Choroid plexus epithelial cell (primary cell): ENCODE data around the gene PILRB.
"Not testable (repeated sequence)": the region's sequence is repeated elsewhere in the genome, so short reads cannot be mapped to it uniquely, and the experiment has no call there.

Source experiments
- DNase-seq: peaks from one replicate; pipeline ENCODE4 v3.0.0-alpha.2; 2010; ENCODE audit warnings: low read depth
- H3K4me3 ChIP-seq: 2 replicates; pipeline ENCODE4 v1.5.1; 2011; ENCODE audit warnings: low read depth, mild to moderate bottlenecking, control low read depth, low read length, moderate library complexity
- CTCF ChIP-seq: conservative IDR thresholded peaks from 2 replicates; pipeline ENCODE4 v1.5.1; 2011; ENCODE audit warnings: low read depth, mild to moderate bottlenecking, control low read depth, inconsistent platforms, low read length, moderate library complexity

PILRB gene

GRCh38 chr7:100353685-100354330, 4.1 kb upstream of the PILRB start:
- no peak for TF ChIP-seq CTCF
- no peak overlapping the region for H3K4me3 ChIP-seq
- DNase-seq: no peak

- no peak for TF ChIP-seq CTCF
- no peak for DNase-seq
- no peak overlapping the region for H3K4me3 ChIP-seq
These were observed 1.4 kb upstream of the PILRB start for GRCh38 chr7:100356416-100357068.

- DNase-seq: no peak
- no peak overlapping the region for H3K4me3 ChIP-seq
- no peak for TF ChIP-seq CTCF
These were observed 771 bp upstream of the PILRB start for GRCh38 chr7:100357131-100357561.

DNA sequence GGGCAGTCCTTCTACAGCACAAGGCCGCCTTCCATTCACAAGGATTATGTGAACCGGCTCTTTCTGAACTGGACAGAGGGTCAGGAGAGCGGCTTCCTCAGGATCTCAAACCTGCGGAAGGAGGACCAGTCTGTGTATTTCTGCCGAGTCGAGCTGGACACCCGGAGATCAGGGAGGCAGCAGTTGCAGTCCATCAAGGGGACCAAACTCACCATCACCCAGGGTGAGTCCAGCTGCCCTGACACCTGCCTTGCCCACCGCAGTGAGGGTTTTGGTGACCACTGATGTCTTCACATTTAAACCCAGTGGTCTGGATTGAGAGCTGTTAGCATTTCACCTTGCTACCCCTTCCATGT, 918 bp downstream of the PILRB start:
- no peak overlapping the region for H3K4me3 ChIP-seq
- TF ChIP-seq CTCF: no peak
- DNase-seq: no peak

- TF ChIP-seq CTCF: no peak
- DNase-seq: no peak
- H3K4me3 ChIP-seq: no peak overlapping the region
These were observed 2.4 kb downstream of the PILRB start for GRCh38 chr7:100360135-100360854.

GRCh38 chr7:100363098-100363497, 5.2 kb downstream of the PILRB start:
- TF ChIP-seq CTCF: no peak
- no peak for DNase-seq
- no peak overlapping the region for H3K4me3 ChIP-seq

- not testable (repeated sequence) for H3K4me3 ChIP-seq
These were observed 5.9 kb downstream of the PILRB start for GRCh38 chr7:100363797-100364196.

More at GRCh38 chr7:100363797-100364196, 5.9 kb downstream of the PILRB start:
- not testable (repeated sequence) for DNase-seq
